ENCODE measurements around the gene RAPH1.
"Not testable (repeated sequence)": the region's sequence is repeated elsewhere in the genome, so short reads cannot be mapped to it uniquely, and the experiment has no call there.

RAPH1 gene

GRCh38 chr2:203549406-203549805 is 14.3 kb upstream of the RAPH1 start:
- Histone ChIP-seq H3K4me1 (ENCODE audit: control insufficient read depth in 1 of 2, insufficient read depth in 2 of 2, low read length in 2 of 2) (peaks cover 4% of the 10 kb centered on the region in 2 donors), H3K36me3 (ENCODE audit: control insufficient read depth in 1 of 2, insufficient read depth in 2 of 2, low read length in 2 of 2) (no peaks in the 10 kb centered on the region), H3K4me3 (ENCODE audit: low read depth in 1 of 2, low read length in 2 of 2) (no peak overlapping the region), H3K9ac (ENCODE audit: low read depth in 1 of 2, low read length in 2 of 2) (no peak overlapping the region), H3K27ac (ENCODE audit: low read depth, low read length) (no peak overlapping the region), H3K9me3 (ENCODE audit: control insufficient read depth in 1 of 2, low read length in 2 of 2) (no peaks in the 10 kb centered on the region), H3K27me3 (ENCODE audit: control insufficient read depth in 1 of 2, insufficient read depth in 2 of 2, low read length in 2 of 2) (no peaks in the 10 kb centered on the region)

DNA sequence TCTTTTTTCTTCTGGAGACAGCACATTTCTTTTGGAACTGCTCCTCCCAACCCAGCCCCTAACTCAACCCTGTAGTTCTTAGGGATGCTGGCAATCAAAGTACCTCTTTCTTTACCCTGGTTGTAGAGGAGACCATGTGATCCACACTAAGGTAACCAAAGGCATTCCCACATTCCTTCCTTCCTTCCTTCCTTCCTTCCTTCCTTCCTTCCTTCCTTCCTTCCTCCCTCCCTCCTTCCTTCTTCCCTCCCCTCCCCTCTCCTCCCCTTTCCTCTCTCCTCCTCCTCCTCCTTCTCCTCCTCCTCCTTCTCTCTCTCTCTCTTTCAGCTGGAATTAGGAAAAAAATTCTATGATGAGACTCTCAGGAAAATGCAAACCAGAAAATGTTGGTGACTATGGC is 13.8 kb upstream of the RAPH1 start:
- Histone ChIP-seq H3K27me3 (ENCODE audit: control insufficient read depth in 1 of 2, insufficient read depth in 2 of 2, low read length in 2 of 2) (no peaks in the 10 kb centered on the region), H3K4me3 (ENCODE audit: low read depth in 1 of 2, low read length in 2 of 2) (no peak overlapping the region), H3K9me3 (ENCODE audit: control insufficient read depth in 1 of 2, low read length in 2 of 2) (no peaks in the 10 kb centered on the region), H3K36me3 (ENCODE audit: control insufficient read depth in 1 of 2, insufficient read depth in 2 of 2, low read length in 2 of 2) (no peaks in the 10 kb centered on the region), H3K4me1 (ENCODE audit: control insufficient read depth in 1 of 2, insufficient read depth in 2 of 2, low read length in 2 of 2) (peaks cover 4% of the 10 kb centered on the region in 2 donors), H3K9ac (ENCODE audit: low read depth in 1 of 2, low read length in 2 of 2) (no peak overlapping the region), H3K27ac (ENCODE audit: low read depth, low read length) (no peak overlapping the region)

- Histone ChIP-seq H3K9me3 (ENCODE audit: control insufficient read depth in 1 of 2, low read length in 2 of 2) (no peaks in the 10 kb centered on the region), H3K4me3 (ENCODE audit: low read depth in 1 of 2, low read length in 2 of 2) (no peak overlapping the region), H3K27me3 (ENCODE audit: control insufficient read depth in 1 of 2, insufficient read depth in 2 of 2, low read length in 2 of 2) (no peaks in the 10 kb centered on the region), H3K9ac (ENCODE audit: low read depth in 1 of 2, low read length in 2 of 2) (no peak overlapping the region), H3K4me1 (ENCODE audit: control insufficient read depth in 1 of 2, insufficient read depth in 2 of 2, low read length in 2 of 2) (peaks cover 4% of the 10 kb centered on the region in 2 donors), H3K27ac (ENCODE audit: low read depth, low read length) (no peak overlapping the region), H3K36me3 (ENCODE audit: control insufficient read depth in 1 of 2, insufficient read depth in 2 of 2, low read length in 2 of 2) (no peaks in the 10 kb centered on the region)
Measured at GRCh38 chr2:203547356-203547755, 12.3 kb upstream of the RAPH1 start.

GRCh38 chr2:203544402-203544801 is 9.3 kb upstream of the RAPH1 start:
- Histone ChIP-seq H3K27ac (ENCODE audit: low read depth, low read length) (no peak overlapping the region), H3K4me3 (ENCODE audit: low read depth in 1 of 2, low read length in 2 of 2) (no peak overlapping the region), H3K9ac (ENCODE audit: low read depth in 1 of 2, low read length in 2 of 2) (no peak overlapping the region), H3K27me3 (ENCODE audit: control insufficient read depth in 1 of 2, insufficient read depth in 2 of 2, low read length in 2 of 2) (no peaks in the 10 kb centered on the region), H3K4me1 (ENCODE audit: control insufficient read depth in 1 of 2, insufficient read depth in 2 of 2, low read length in 2 of 2) (peaks cover 0 to 4% of the 10 kb centered on the region in 2 donors), H3K36me3 (ENCODE audit: control insufficient read depth in 1 of 2, insufficient read depth in 2 of 2, low read length in 2 of 2) (no peaks in the 10 kb centered on the region), H3K9me3 (ENCODE audit: control insufficient read depth in 1 of 2, low read length in 2 of 2) (no peaks in the 10 kb centered on the region)

DNA sequence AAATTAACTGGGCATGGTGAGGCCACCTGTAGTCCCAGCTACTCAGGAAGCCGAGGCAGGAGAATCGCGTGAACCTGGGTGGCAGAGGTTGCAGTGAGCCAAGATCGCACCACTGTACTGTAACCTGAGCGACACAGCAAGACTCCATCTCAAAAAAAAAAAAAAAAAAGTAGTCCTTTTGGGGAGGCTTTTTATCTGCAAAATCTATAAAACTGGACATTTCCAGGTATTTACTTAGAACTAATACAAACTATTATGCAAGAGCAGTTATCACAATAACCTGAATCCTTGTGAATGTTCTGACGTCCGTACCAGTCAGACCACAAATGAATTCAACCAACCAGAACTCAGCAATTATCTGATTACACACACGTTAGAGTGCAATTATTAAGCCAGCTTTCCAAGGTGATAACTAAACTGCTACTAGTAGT is 8.8 kb upstream of the RAPH1 start:
- Histone ChIP-seq H3K36me3 (ENCODE audit: control insufficient read depth in 1 of 2, insufficient read depth in 2 of 2, low read length in 2 of 2) (no peaks in the 10 kb centered on the region), H3K27ac (ENCODE audit: low read depth, low read length) (no peak overlapping the region), H3K4me1 (ENCODE audit: control insufficient read depth in 1 of 2, insufficient read depth in 2 of 2, low read length in 2 of 2) (peaks cover 0 to 3% of the 10 kb centered on the region in 2 donors), H3K9ac (ENCODE audit: low read depth in 1 of 2, low read length in 2 of 2) (no peak overlapping the region), H3K4me3 (ENCODE audit: low read depth in 1 of 2, low read length in 2 of 2) (no peak overlapping the region), H3K9me3 (ENCODE audit: control insufficient read depth in 1 of 2, low read length in 2 of 2) (no peaks in the 10 kb centered on the region), H3K27me3 (ENCODE audit: control insufficient read depth in 1 of 2, insufficient read depth in 2 of 2, low read length in 2 of 2) (no peaks in the 10 kb centered on the region)

DNA sequence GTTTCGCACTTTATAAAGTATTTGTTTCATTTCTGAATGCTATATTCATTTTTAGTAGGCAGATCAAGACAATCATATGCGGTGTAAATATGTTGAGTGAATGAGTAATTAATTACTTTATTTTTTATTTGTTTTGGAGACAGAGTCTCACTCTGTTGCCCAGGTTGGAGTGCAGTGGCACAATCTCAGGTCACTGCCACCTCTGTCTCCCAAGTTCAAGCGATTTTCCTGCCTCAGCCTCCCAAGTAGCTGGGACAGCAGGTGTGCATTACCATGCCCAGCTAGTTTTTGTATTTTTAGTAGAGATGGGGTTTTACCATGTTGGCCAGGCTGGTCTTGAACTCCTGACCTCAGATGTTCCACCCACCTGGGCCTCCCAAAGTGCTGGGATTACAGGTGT is 5.5 kb upstream of the RAPH1 start:
- not testable (repeated sequence) for H3K27ac ChIP-seq (ENCODE audit: low read depth, low read length)

GRCh38 chr2:203538237-203538636 is 3.1 kb upstream of the RAPH1 start:
- peaks cover 7 to 10% of the 10 kb centered on the region in 2 donors for H3K4me1 ChIP-seq (ENCODE audit: control insufficient read depth in 1 of 2, insufficient read depth in 2 of 2, low read length in 2 of 2)
- not testable (repeated sequence) for H3K27me3 ChIP-seq (ENCODE audit: control insufficient read depth in 1 of 2, insufficient read depth in 2 of 2, low read length in 2 of 2); H3K4me3 ChIP-seq (ENCODE audit: low read depth in 1 of 2, low read length in 2 of 2); H3K9ac ChIP-seq (ENCODE audit: low read depth in 1 of 2, low read length in 2 of 2); H3K36me3 ChIP-seq (ENCODE audit: control insufficient read depth in 1 of 2, insufficient read depth in 2 of 2, low read length in 2 of 2); H3K9me3 ChIP-seq (ENCODE audit: control insufficient read depth in 1 of 2, low read length in 2 of 2); H3K27ac ChIP-seq (ENCODE audit: low read depth, low read length)

More for the DNA sequence above, 5.5 kb upstream of the RAPH1 start:
- not testable (repeated sequence) for H3K9me3 ChIP-seq (ENCODE audit: control insufficient read depth in 1 of 2, low read length in 2 of 2); H3K4me1 ChIP-seq (ENCODE audit: control insufficient read depth in 1 of 2, insufficient read depth in 2 of 2, low read length in 2 of 2); H3K9ac ChIP-seq (ENCODE audit: low read depth in 1 of 2, low read length in 2 of 2); H3K27me3 ChIP-seq (ENCODE audit: control insufficient read depth in 1 of 2, insufficient read depth in 2 of 2, low read length in 2 of 2); H3K36me3 ChIP-seq (ENCODE audit: control insufficient read depth in 1 of 2, insufficient read depth in 2 of 2, low read length in 2 of 2); H3K4me3 ChIP-seq (ENCODE audit: low read depth in 1 of 2, low read length in 2 of 2)

DNA sequence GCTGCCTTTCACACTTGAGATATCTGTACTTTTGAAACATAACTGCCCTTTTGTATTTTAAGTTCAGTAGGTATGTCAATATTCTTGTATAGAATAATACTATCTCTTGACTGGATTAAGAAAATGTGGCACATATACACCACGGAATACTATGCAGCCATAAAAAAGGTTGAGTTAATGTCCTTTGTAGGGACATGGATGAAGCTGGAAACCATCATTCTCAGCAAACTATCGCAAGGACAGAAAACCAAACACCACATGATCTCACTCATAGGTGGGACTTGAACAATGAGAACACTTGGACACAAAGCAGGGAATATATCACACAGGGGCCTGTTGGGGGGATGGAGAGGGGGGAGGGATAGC is 1.5 kb upstream of the RAPH1 start:
- not testable (repeated sequence) for H3K9ac ChIP-seq (ENCODE audit: low read depth in 1 of 2, low read length in 2 of 2); H3K9me3 ChIP-seq (ENCODE audit: control insufficient read depth in 1 of 2, low read length in 2 of 2); H3K27me3 ChIP-seq (ENCODE audit: control insufficient read depth in 1 of 2, insufficient read depth in 2 of 2, low read length in 2 of 2); H3K27ac ChIP-seq (ENCODE audit: low read depth, low read length); H3K36me3 ChIP-seq (ENCODE audit: control insufficient read depth in 1 of 2, insufficient read depth in 2 of 2, low read length in 2 of 2); H3K4me3 ChIP-seq (ENCODE audit: low read depth in 1 of 2, low read length in 2 of 2)
- H3K4me1 ChIP-seq (ENCODE audit: control insufficient read depth in 1 of 2, insufficient read depth in 2 of 2, low read length in 2 of 2), result peaks cover 7 to 10% of the 10 kb centered on the region in 2 donors

DNA sequence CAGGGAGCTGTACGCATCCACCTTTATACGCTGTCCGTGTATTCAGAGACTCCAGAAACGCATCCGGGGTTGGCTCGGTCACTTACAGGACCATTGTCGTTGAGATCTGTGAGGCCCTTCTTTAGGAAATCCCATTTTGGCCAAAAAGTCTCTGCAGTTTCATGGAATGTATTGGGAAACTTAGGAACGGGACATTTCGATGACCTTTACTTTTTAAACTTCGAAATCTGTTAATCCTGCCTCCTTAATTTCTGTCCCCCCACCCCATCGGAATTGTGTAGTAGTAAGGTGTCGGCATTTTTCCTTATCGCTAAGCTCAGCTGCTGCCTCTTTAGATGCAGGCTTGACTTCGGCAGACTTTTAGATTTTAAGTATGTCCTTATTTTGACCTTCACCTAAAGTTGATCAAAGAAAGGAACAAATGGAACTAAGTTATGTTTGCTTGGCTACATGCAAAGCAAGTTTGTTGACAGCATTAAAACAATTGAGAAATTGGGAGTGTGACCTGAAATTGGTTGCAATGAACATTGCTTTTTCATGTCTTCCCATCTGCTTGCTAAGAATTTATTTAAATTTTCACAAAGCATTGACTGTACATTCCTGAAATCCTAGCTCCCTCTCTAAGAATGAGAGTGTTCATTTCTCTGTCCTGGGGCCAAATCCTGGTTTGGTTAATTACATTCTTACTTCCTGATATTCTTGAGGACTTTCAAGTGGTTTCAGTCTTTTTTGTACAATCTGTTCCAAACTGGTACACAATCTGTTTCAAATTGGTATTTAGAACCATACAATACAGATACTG is 884 bp upstream of the RAPH1 start:
- Histone ChIP-seq H3K27me3 (ENCODE audit: control insufficient read depth in 1 of 2, insufficient read depth in 2 of 2, low read length in 2 of 2) (no peaks in the 10 kb centered on the region), H3K36me3 (ENCODE audit: control insufficient read depth in 1 of 2, insufficient read depth in 2 of 2, low read length in 2 of 2) (no peaks in the 10 kb centered on the region), H3K9ac (ENCODE audit: low read depth in 1 of 2, low read length in 2 of 2) (peak overlapping the region; percentile 61 to 74), H3K9me3 (ENCODE audit: control insufficient read depth in 1 of 2, low read length in 2 of 2) (no peaks in the 10 kb centered on the region), H3K4me3 (ENCODE audit: low read depth in 1 of 2, low read length in 2 of 2) (peak overlapping the region; percentile 65 to 88), H3K27ac (ENCODE audit: low read depth, low read length) (peak overlapping the region; percentile 71), H3K4me1 (ENCODE audit: control insufficient read depth in 1 of 2, insufficient read depth in 2 of 2, low read length in 2 of 2) (peaks cover 7 to 10% of the 10 kb centered on the region in 2 donors)

DNA sequence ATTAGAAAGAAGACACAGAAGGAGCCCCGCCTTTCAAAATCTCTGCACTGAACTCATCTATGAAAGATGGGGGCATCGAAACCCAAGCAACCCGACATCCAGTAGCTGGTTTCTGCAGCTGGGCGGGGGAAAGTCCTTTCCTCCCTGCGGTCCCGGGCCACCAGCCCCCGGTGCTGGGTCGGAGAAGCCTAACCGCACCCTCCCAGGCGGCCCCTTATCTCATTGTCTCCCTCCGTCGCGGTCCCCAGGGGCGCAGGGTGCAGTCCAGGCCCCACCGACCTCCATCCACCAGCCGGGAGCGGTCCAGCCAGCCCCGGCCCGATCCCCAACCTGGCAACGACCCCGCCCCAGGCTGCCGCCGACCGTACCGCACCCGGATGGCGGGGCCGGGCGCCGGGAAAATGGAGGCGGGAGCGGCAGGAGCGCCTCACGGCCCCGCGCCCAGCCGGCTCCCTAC is 452 bp downstream of the RAPH1 start:
- Histone ChIP-seq H3K9ac (ENCODE audit: low read depth in 1 of 2, low read length in 2 of 2) (peak overlapping the region; percentile 71 to 75), H3K4me1 (ENCODE audit: control insufficient read depth in 1 of 2, insufficient read depth in 2 of 2, low read length in 2 of 2) (peaks cover 7 to 10% of the 10 kb centered on the region in 2 donors), H3K36me3 (ENCODE audit: control insufficient read depth in 1 of 2, insufficient read depth in 2 of 2, low read length in 2 of 2) (no peaks in the 10 kb centered on the region), H3K27ac (ENCODE audit: low read depth, low read length) (peak overlapping the region; percentile 89), H3K4me3 (ENCODE audit: low read depth in 1 of 2, low read length in 2 of 2) (peak overlapping the region; percentile 75 to 80), H3K9me3 (ENCODE audit: control insufficient read depth in 1 of 2, low read length in 2 of 2) (no peaks in the 10 kb centered on the region), H3K27me3 (ENCODE audit: control insufficient read depth in 1 of 2, insufficient read depth in 2 of 2, low read length in 2 of 2) (no peaks in the 10 kb centered on the region)
